ENCODE results near the gene SIRT3.
"Not testable (repeated sequence)": the region's sequence is repeated elsewhere in the genome, so short reads cannot be mapped to it uniquely, and the experiment has no call there.

The SIRT3 gene

DNA sequence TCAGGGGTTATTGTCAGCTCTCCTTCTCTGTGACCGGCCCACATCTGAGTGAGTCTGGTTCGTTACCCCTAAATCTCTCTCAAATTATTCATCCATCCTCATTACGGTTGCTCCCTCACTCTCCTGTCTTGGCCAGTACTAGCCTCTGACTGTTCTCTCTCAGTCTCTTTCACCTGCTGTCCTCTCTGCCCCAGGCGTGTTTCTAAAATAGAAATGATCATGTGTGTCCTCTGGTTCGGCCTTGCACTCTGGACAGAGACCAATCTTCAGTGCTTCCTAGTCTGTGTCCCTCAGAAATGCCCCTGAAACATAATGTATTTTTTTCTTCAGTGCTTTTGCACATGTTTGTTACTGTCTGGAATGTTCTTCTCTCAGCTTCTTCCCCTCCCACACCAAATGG is 5.5 kb upstream of the SIRT3 start:
- peaks cover 4% of the 10 kb centered on the region for H3K79me1 ChIP-seq (ENCODE audit: low read length)
- H3K27me3 ChIP-seq (ENCODE audit: insufficient read depth, low read length), result no peaks in the 10 kb centered on the region
- H4K8ac ChIP-seq (ENCODE audit: low read depth, low read length), result no peak overlapping the region
- no peak overlapping the region for H4K12ac ChIP-seq (ENCODE audit: low read depth, low read length)
- H3K14ac ChIP-seq (ENCODE audit: low read length), result no peak overlapping the region
- H3K9ac ChIP-seq (ENCODE audit: low read length), result peak overlapping the region; percentile 42
- no peak overlapping the region for H3K4me2 ChIP-seq (ENCODE audit: low read length)
- no peak overlapping the region for H3K4ac ChIP-seq (ENCODE audit: low read depth, low read length)
- peaks cover 8% of the 10 kb centered on the region for H3K79me2 ChIP-seq (ENCODE audit: control insufficient read depth, insufficient read depth, low read length, poor library complexity)
- H3K27ac ChIP-seq (ENCODE audit: low read depth, low read length), result no peak overlapping the region
- no peak overlapping the region for H3K4me3 ChIP-seq (ENCODE audit: low read depth, low read length)
- no peak for DNase-seq
- H4K91ac ChIP-seq (ENCODE audit: low read depth, low read length), result no peak overlapping the region
- no peak overlapping the region for H2BK5ac ChIP-seq (ENCODE audit: low read depth, low read length, poor library complexity)
- H2AK5ac ChIP-seq (ENCODE audit: low read length), result no peak overlapping the region
- no CpG with 5 or more reads among the region's 5 CpGs for WGBS (ENCODE audit: extremely low coverage, insufficient coverage, insufficient read length)
- no peak overlapping the region for H3K23ac ChIP-seq (ENCODE audit: low read length)
- no peaks in the 10 kb centered on the region for H3K4me1 ChIP-seq (ENCODE audit: control insufficient read depth in 1 of 2, insufficient read depth in 2 of 2, low read length in 2 of 2)
- H3K36me3 ChIP-seq (ENCODE audit: control insufficient read depth in 1 of 2, insufficient read depth in 2 of 2, low read length in 2 of 2), result peaks cover 29 to 44% of the 10 kb centered on the region in 2 experiments
- no peaks in the 10 kb centered on the region for H3K9me3 ChIP-seq (ENCODE audit: insufficient read depth, low read depth, low read length)
- no peak overlapping the region for H3K18ac ChIP-seq (ENCODE audit: low read length)
- H2BK120ac ChIP-seq (ENCODE audit: insufficient read depth, low read length, poor library complexity), result no peak overlapping the region
- H2AFZ ChIP-seq (ENCODE audit: insufficient read depth, low read length, poor library complexity), result no peak overlapping the region
- no peak overlapping the region for H2BK12ac ChIP-seq (ENCODE audit: low read length)

DNA sequence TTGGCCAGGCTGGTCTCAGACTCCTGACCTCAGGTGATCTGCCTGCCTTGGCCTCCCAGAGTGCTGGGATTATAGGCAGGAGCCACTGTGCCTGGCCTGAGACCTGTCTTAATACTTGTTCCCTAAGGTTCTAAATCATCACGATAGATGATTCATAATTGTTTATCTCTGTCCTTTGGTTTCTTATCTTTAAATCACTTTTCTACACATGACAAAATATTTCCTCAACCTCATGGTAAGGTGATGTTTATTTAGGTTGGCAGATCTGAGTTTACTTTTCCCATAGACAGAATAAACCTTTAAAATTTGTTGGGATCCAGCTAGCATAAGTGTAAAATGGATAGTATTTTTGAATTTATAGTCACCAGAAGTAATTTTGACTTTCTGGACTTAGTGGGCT is 4.2 kb upstream of the SIRT3 start:
- H2BK5ac ChIP-seq (ENCODE audit: low read depth, low read length, poor library complexity), result no peak overlapping the region
- H3K4me2 ChIP-seq (ENCODE audit: low read length), result no peak overlapping the region
- H3K9ac ChIP-seq (ENCODE audit: low read length), result no peak overlapping the region
- H3K4me3 ChIP-seq (ENCODE audit: low read depth, low read length), result no peak overlapping the region
- no peaks in the 10 kb centered on the region for H3K27me3 ChIP-seq (ENCODE audit: insufficient read depth, low read length)
- H3K14ac ChIP-seq (ENCODE audit: low read length), result no peak overlapping the region
- no peak overlapping the region for H3K18ac ChIP-seq (ENCODE audit: low read length)
- no peak for DNase-seq
- H3K79me1 ChIP-seq (ENCODE audit: low read length), result peaks cover 11% of the 10 kb centered on the region
- H3K79me2 ChIP-seq (ENCODE audit: control insufficient read depth, insufficient read depth, low read length, poor library complexity), result peaks cover 13% of the 10 kb centered on the region
- H2BK120ac ChIP-seq (ENCODE audit: insufficient read depth, low read length, poor library complexity), result no peak overlapping the region
- H4K12ac ChIP-seq (ENCODE audit: low read depth, low read length), result no peak overlapping the region
- H4K91ac ChIP-seq (ENCODE audit: low read depth, low read length), result no peak overlapping the region
- H4K8ac ChIP-seq (ENCODE audit: low read depth, low read length), result no peak overlapping the region
- WGBS (ENCODE audit: extremely low coverage, insufficient coverage, insufficient read length), result no CpG with 5 or more reads among the region's 1 CpG
- no peaks in the 10 kb centered on the region for H3K9me3 ChIP-seq (ENCODE audit: insufficient read depth, low read depth, low read length)
- H3K27ac ChIP-seq (ENCODE audit: low read depth, low read length), result no peak overlapping the region
- no peak overlapping the region for H3K4ac ChIP-seq (ENCODE audit: low read depth, low read length)
- H2AK5ac ChIP-seq (ENCODE audit: low read length), result no peak overlapping the region
- H2AFZ ChIP-seq (ENCODE audit: insufficient read depth, low read length, poor library complexity), result no peak overlapping the region
- peaks cover 0 to 2% of the 10 kb centered on the region in 2 experiments for H3K4me1 ChIP-seq (ENCODE audit: control insufficient read depth in 1 of 2, insufficient read depth in 2 of 2, low read length in 2 of 2)
- H3K23ac ChIP-seq (ENCODE audit: low read length), result no peak overlapping the region
- H2BK12ac ChIP-seq (ENCODE audit: low read length), result no peak overlapping the region
- H3K36me3 ChIP-seq (ENCODE audit: control insufficient read depth in 1 of 2, insufficient read depth in 2 of 2, low read length in 2 of 2), result peaks cover 19 to 33% of the 10 kb centered on the region in 2 experiments

DNA sequence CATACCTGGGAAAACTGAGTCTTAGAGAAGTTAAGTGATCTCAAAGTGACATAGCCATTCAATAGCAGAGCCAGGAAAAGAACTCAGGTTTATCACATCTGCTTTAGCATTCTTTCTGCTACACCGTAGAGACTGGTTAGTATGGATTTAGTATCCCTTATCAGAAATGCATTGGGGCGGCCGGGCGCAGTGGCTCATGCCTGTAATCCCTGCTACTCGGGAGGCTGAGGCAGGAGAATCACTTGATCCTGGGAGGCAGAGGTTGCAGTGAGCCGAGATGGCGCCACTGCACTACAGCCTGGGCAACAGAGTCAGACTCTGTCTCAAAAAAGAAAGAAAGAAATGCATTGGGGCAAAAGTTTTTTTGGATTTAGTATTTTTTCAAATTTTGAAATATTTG is 2.2 kb upstream of the SIRT3 start:
- peaks cover 11 to 18% of the 10 kb centered on the region in 2 experiments for H3K36me3 ChIP-seq (ENCODE audit: control insufficient read depth in 1 of 2, insufficient read depth in 2 of 2, low read length in 2 of 2)
- WGBS (ENCODE audit: extremely low coverage, insufficient coverage, insufficient read length), result no CpG with 5 or more reads among the region's 7 CpGs

DNA sequence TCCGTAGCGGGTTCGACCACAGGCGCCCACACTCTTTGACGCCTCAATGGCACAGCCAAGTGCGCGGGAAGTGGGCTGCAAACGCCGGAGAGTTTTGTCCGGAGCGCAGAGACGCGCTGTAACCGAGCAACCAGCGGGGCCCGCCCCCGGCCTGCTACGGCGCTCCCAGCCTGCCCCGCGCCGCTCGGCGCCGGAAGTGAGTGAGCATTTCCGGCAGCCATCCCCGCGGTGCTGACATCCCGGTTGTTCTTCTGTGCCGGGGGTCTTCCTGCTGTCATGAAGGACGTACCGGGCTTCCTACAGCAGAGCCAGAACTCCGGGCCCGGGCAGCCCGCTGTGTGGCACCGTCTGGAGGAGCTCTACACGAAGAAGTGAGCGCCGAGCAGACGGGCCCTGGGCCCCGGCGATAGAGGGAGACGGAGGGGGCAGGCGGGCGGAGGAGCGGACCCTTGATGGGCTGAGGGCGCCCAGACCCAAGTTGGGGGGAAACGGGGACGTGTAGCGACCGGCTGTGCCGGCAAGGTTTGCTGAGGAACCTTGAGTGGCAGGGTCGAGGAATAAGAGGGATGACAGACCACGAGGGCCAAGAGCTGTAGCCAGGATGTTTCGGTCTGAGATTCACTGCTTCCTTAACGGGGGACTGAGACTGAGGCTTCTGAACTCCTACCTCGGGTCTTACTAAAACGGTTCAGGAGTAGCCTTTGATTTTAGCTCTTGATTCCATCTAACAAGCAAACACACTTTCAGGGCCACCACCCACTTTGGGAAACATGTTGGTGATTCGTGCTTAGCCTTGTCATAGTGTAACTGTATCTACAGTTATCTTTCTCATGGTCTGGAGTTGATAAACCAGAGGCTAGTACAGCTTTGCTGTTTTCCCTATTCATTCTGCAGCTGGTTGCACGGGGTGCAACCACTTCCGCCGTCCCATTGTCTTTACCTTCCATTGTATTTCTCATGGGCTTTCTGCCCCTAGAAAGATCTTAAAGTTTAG is 929 bp upstream of the SIRT3 start, which contains the start of gene PSMD13:
Gene PSMD13, plus strand, starts transcription at position 203 of the 994 bp plus-strand sequence. Its CDS starts 74 bp downstream, at position 277.
- Histone ChIP-seq H3K4me1 (ENCODE audit: control insufficient read depth in 1 of 2, insufficient read depth in 2 of 2, low read length in 2 of 2) (peaks cover 0 to 6% of the 10 kb centered on the region in 2 experiments), H2AK5ac (ENCODE audit: low read length) (peak within 1 kb of the TSS; percentile 82), H2BK5ac (ENCODE audit: low read depth, low read length, poor library complexity) (peak within 1 kb of the TSS; percentile 92), H3K4me3 (ENCODE audit: low read depth, low read length) (peak within 1 kb of the TSS; percentile 99), H4K12ac (ENCODE audit: low read depth, low read length) (peak within 1 kb of the TSS; percentile 96), H3K14ac (ENCODE audit: low read length) (peak within 1 kb of the TSS; percentile 100), H2BK12ac (ENCODE audit: low read length) (peak within 1 kb of the TSS; percentile 5), H3K27me3 (ENCODE audit: insufficient read depth, low read length) (no peaks in the 10 kb centered on the region), H4K91ac (ENCODE audit: low read depth, low read length) (peak within 1 kb of the TSS; percentile 95), H4K8ac (ENCODE audit: low read depth, low read length) (peak within 1 kb of the TSS; percentile 98), H3K9me3 (ENCODE audit: insufficient read depth, low read depth, low read length) (no peaks in the 10 kb centered on the region), H3K36me3 (ENCODE audit: control insufficient read depth in 1 of 2, insufficient read depth in 2 of 2, low read length in 2 of 2) (peaks cover 11 to 16% of the 10 kb centered on the region in 2 experiments), H2BK120ac (ENCODE audit: insufficient read depth, low read length, poor library complexity) (peak within 1 kb of the TSS; percentile 96), H3K27ac (ENCODE audit: low read depth, low read length) (peak within 1 kb of the TSS; percentile 98), H3K9ac (ENCODE audit: low read length) (peak within 1 kb of the TSS; percentile 95), H3K4ac (ENCODE audit: low read depth, low read length) (peak within 1 kb of the TSS; percentile 96), H3K4me2 (ENCODE audit: low read length) (peak within 1 kb of the TSS; percentile 100), H3K23ac (ENCODE audit: low read length) (peak within 1 kb of the TSS; percentile 82), H2AFZ (ENCODE audit: insufficient read depth, low read length, poor library complexity) (peak within 1 kb of the TSS; percentile 99), H3K18ac (ENCODE audit: low read length) (peak within 1 kb of the TSS; percentile 99), H3K79me2 (ENCODE audit: control insufficient read depth, insufficient read depth, low read length, poor library complexity) (peaks cover 13% of the 10 kb centered on the region), H3K79me1 (ENCODE audit: low read length) (peaks cover 11% of the 10 kb centered on the region)
- DNase-seq, result peak; percentile 79 to 88
- no CpG with 5 or more reads among the region's 62 CpGs for WGBS (ENCODE audit: extremely low coverage, insufficient coverage, insufficient read length)

More for the DNA sequence above, 2.2 kb upstream of the SIRT3 start:
- H3K4ac ChIP-seq (ENCODE audit: low read depth, low read length), result peak overlapping the region; percentile 59
- H2BK12ac ChIP-seq (ENCODE audit: low read length); H3K23ac ChIP-seq (ENCODE audit: low read length); H3K18ac ChIP-seq (ENCODE audit: low read length); H4K8ac ChIP-seq (ENCODE audit: low read depth, low read length); H2BK5ac ChIP-seq (ENCODE audit: low read depth, low read length, poor library complexity); DNase-seq; H3K4me3 ChIP-seq (ENCODE audit: low read depth, low read length); H4K91ac ChIP-seq (ENCODE audit: low read depth, low read length); H2AFZ ChIP-seq (ENCODE audit: insufficient read depth, low read length, poor library complexity); H3K9ac ChIP-seq (ENCODE audit: low read length); H3K4me1 ChIP-seq (ENCODE audit: control insufficient read depth in 1 of 2, insufficient read depth in 2 of 2, low read length in 2 of 2); H2AK5ac ChIP-seq (ENCODE audit: low read length); H3K27ac ChIP-seq (ENCODE audit: low read depth, low read length); H2BK120ac ChIP-seq (ENCODE audit: insufficient read depth, low read length, poor library complexity); H3K14ac ChIP-seq (ENCODE audit: low read length); H4K12ac ChIP-seq (ENCODE audit: low read depth, low read length); H3K27me3 ChIP-seq (ENCODE audit: insufficient read depth, low read length); H3K9me3 ChIP-seq (ENCODE audit: insufficient read depth, low read depth, low read length); H3K4me2 ChIP-seq (ENCODE audit: low read length): not testable (repeated sequence)
- H3K79me2 ChIP-seq (ENCODE audit: control insufficient read depth, insufficient read depth, low read length, poor library complexity), result peaks cover 13% of the 10 kb centered on the region
- H3K79me1 ChIP-seq (ENCODE audit: low read length), result peaks cover 11% of the 10 kb centered on the region
